Putamen (tissue), 1 donor: ENCODE measurements around the gene ARHGAP24.
"Not testable (repeated sequence)": the region's sequence is repeated elsewhere in the genome, so short reads cannot be mapped to it uniquely, and the experiment has no call there.

Experiments
- DNase-seq: peaks from one replicate; pipeline ENCODE4 v3.0.0-alpha.2; 2016; ENCODE audit warnings: low spot score

ARHGAP24 gene

DNA sequence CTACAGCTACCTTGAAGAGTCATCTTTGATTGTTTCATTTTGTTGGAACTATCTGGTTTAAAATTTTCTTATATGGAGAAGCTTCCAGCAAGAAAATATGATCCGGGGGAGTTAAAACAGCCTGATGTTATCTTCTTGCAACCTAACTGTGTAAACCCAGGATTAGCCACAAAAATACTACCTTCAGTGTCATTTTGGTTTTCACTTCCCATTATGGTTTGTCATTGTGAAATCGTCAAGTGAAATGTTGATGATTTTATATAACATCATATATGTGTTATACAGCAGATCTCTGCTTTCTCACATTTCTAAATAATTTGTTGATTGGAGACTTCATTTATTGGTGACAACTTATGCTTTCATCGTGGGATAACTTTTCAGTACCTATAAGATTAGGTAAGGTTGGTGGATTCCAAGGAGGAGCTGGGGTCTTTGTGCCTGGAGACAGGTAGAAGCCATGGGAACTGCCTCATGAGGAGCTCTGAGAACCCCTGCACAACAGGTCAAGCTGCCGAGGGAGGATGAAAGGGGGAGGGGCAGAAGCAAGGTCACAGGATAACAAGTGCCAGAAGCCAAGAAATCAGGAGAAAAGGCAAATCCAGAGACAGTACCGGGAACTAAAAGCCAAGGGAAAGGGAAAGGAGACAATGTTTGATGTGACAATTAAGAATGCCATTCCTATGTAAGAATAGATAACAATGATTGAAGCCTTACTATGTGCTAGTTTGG is 7.2 kb downstream of the ARHGAP24 start:
- DNase-seq: no peak

DNA sequence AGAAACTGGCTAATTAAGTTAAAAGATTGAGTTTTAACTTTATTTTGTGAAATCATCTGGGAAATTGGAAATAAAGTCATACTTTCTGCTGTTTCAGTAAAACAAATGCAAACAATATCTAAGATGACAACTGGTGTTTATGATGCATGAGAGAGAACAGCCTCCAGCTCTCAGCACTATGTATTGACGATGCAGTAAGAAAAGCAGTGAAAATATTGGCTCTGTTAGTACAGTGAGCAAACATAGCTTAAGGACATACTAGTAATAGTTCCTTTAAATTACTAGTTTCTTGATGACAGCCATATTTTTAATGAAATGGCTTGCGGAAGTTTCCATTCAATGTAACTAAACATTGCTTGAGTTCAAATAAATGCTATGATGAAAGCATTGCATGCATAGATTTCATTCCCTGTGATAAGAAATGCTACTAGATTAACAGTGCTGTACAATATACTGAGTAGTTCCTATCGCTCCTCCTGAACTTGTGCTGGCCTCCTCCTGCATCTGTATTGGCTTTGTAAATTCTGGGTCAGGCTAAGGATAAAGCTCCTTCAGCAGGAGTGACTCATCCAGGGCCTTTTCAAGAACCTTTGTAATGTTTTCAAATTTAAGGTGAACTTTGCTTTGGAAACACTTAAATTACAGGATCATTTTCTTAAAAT is 11.6 kb downstream of the ARHGAP24 start:
- no peak for DNase-seq

DNA sequence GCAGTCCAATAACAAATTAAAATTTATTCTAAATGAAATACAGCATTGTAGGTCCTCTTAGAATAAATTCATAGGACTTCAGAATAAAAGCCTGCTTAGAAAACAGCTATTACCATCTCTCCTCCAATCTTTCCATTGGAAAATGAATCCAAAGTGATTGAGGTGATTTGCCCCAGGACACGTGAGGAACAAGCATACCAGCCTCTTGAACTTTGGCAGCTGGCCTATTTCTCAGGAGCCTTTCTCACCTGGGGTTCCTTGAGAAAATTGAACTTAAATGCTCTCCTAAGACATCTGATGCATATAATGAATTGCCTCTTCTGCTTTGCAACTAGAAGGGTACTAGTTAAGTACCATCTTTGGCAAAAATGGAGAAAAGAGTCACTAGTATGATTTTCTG is 13.5 kb downstream of the ARHGAP24 start:
- DNase-seq: no peak

DNA sequence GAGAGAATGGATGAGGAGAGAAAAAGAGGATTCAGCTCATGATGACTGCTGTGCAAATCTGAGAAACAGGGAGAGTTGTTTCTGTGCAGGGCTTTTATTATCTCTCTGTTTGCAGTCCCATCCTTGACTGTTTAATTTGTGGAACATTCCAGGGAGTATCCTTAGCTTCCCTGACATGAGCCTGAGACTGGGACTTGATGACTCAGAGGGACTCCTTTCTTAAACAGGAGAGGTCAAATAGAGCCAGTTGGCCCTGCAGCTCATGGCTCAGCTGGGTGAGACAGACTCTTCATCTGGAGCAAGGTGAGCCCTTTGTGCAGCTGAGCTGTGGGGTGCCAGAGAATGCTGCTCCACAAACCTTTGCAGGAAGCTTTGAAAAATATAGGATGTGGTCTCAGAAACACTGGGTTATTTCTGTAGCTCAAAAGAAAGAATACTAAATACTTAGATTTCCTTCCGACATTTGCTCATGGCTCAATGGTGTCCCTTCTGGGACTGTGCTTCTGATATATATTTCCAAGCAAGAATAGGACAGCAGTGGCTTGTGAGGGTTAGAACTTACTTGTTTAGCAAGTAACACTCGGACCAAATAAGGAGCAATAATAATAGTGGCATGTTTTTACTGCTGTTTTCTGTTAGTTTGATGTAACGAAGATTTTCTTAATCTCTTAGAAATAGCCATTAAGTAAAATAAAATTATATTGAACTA is 14.5 kb downstream of the ARHGAP24 start:
- DNase-seq: no peak

DNA sequence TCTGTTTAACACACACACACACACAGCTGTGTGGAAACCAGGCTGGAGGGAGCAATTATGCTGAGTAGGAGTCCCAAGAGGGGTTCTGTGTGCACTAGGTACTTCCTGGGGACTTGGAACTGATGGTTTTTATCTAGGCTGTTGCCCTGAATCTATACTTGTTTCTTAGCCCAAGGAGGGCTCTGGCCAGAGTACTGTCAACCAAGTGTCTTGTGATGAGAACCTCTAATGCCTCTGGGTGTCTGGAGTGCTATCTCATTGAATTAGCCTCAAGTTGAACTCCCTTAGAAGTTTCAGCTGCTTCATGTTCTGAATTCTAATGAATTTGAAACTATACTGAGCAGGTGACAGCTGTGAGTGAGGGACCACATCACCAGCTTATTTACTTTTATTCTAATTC is 16.6 kb downstream of the ARHGAP24 start:
- no peak for DNase-seq

DNA sequence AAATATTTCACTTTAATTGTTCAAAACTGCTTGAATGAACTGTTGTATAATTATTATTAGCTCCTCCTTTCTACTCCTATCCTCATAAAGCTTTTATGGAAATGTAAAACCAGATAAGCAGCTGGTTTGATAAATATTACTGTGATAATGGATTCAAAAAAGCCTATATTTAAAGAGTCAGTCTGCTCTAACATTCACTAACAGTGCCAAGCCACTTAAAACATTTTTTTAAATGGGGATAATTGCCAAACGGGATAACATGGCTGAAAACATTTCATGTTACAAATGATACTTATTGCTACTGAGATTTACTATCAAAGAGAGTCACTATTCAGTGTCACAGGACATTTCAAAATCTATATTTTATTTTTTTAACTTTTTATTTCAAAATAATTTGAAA is 17.4 kb downstream of the ARHGAP24 start:
- DNase-seq: no peak

DNA sequence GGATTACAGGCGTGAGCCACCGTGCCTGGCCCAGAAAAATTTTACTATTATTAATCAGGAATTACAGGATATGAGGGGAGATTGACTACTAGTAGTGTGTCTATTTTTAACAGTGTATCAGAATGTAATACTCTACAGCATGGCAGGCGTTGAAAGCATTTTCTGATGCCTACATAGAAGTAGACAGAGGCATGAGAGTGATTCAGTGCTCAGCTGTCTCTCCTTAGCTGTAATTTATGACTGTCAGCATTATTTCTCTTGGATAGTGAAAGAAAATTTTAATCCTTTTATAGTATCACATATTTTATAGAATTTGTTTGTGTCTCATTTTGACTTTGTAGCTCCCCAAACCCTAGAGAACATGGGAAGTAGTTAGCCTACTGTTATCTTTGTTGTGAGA is 20.7 kb downstream of the ARHGAP24 start:
- no peak for DNase-seq

DNA sequence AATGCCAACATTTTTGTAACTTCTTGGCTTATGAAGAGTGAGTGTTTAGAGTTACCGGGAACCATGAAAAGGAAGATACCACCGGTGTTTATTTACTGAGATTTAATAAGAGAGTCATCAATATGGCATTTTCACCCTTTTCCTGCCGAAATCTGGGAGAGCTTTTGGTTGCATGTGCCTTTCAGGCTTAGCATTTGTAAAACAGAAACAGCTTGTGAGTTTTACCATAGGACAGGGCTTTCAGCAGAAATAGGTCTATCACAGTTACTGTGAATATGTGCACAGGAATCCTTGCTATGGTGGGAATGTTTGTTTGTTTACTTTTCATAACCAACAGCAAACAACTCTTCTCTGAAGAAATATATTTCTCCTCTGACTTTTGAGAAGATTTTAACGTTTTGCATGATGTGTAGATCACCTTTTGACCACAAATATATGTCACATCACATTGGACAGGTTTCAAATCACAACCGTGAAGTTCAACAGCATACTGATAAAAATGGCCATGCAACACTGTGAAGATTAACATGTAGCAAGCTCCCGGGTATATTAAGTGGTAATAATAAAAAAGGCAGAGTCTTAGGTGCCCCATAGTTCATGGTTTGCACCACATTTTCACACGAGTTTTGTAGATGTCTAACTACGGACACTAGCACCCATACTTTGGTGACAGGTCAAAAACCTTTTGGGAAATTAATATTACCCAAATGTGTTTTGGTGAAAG is 21.3 kb downstream of the ARHGAP24 start:
- no peak for DNase-seq

DNA sequence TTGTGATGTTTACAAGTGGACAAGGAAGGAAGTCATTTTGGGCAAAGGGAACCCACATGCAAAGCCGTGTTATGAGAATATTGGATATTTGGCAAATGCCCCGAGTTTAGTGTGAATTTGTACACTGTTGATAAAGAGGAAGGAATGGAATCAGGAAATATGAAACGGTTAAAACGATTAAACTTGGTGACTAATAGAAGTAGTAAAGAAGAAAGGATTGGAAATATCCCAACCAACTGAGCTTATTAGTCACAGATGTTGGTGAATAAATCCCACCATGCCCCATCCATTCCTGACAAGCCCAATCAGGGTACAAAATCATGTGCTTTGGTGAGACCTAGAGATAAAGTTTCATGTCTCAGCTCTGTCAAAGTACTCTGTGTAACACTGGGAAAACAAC is 22.0 kb downstream of the ARHGAP24 start:
- no peak for DNase-seq

DNA sequence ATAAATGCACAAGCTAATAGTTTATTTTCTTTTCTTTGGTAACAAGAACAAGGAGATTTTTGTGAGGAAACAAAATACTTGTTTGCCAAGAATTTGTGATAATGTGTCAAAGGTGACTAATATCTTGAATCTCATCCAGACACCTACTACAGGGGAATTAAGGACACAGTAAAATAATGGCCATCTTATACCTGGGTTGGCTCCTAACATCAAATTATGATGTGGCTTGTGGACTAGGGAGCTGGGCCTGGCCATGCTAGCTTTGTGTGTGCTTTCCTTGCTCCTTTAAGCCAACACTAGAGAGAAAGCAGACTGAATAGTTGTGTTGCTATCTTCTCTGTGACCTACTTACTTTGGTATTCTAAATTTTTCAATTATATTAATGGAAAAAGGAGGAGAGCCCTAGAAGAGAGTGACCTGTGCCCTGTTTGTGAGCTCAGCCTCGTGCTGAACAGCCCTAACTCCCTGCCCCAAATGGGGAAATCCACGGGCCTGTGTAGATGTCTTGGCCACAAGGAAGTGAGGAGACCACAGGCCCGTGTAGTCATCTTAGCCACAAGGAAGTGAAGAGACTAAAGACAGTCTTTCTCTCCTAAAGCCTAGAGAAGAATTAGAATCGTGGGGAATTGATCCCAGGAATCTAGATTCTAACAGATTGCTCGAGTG is 23.3 kb downstream of the ARHGAP24 start:
- DNase-seq: no peak

DNA sequence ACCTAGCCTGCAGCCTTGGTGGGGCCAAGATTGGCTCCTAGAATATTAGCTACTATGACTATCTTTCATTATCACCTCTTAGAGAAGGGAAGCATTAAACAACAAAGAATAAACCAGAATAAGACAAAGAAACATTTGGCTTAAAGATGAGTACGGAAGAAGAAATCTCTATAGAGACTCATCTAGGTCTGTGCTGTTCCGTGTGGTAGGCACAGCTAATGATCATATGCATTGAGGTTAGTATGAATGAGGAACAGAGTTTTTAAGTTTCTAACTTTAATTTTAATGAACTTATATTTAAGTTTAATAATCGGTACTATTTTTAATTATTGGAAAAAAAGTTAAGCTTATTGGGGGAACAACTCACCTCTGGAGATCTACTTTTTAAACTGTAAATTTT is 24.6 kb downstream of the ARHGAP24 start:
- no peak for DNase-seq

DNA sequence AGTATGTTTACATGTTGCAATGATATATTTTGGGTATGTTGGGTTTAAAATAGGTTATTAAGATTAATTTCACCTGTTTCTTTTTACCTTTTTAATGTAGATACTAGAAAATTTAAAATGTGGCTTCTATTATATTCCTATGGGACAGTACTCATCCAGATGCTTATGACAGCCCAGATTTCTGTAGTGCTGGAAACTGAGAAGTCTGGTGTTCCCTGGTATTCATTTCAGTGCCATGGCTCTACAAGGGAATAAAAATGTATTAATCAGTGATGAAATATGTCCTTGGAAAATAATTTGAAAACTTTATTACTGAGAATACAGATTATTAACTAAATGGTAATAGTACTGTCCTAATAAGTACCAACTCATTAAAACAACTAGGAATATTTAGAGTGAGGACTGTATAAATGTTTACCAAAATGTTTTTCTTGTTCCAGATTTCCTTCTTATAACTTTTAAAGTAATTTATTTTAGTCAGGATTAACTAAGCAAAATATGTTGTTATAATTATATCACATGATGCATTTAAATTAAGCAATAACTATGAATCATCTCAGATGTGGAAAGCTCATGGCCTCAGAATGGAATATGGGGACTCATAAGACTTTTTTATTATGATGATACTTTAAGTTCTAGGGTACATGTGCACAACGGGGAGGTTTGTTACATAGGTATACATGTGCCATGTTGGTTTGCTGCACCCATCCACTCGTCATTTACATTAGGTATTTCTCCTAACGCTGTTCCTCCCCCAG is 25.3 kb downstream of the ARHGAP24 start:
- DNase-seq: no peak

DNA sequence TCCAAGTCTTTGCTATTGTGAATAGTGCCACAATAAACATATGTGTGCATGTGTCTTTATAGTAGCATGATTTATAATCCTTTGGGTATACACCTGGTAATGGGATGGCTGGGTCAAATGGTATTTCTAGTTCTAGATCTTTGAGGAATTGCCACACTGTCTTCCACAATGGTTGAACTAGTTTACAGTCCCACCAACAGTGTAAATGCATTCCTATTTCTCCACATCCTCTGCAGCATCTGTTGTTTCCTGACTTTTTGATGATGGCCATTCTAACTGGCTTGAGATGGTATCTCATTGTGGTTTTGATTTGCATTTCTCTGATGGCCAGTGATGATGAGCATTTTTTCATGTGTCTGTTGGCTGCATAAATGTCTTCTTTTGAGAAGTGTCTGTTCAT is 26.2 kb downstream of the ARHGAP24 start:
- not testable (repeated sequence) for DNase-seq

DNA sequence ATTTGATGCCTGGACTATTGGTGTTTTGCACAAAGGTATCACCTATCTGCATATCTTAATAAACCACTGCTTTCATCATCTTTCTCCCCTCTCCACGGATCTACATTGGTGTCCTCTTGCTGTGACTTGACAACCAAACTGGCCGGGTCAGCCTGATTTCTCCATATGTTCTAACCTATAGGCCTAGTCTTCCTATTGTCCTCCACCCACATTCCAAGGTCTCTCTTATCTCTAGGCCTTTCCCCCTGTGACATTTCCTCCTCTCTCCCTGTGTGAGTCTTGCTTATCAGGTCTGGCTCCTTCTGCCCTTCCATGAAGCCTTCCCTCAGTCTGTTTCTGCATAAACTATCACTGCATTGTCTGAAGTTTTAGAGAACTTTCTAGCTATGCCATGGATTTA is 33.7 kb downstream of the ARHGAP24 start:
- no peak for DNase-seq

DNA sequence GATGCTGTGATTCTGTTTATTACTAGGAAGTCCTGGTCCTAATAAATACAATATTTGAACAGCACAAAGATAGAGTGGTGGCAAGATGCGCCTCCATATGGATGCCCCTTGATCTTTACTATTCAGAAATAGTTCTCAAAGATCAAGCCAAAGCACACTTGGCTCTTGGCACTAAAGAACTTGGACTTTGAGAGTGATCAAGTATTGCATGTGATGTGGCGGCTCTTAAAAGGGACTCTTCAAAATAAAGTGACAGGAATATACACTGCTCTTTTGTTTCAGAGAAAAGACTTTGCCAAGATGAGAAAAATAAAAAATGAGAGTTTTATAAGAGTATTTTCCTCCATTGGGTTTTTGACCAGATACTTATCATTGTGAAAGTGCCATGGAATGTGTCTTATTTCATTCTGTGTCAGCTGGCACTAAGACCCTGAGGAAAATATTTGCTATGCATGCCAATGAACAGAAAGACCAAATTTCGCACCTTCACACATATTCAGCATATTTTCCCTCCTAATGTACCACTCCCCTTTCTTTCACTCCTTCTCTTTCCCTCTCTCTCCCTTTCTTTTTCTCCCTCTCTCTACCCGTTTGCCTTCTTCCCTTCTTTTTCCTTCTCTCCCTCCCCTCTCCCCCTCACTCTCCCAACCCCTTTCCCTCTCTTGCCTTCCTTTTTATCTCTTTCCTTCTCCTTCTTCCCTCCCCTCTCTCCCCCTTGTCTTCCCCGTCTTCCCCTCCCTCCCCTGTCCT is 35.1 kb downstream of the ARHGAP24 start:
- no peak for DNase-seq

DNA sequence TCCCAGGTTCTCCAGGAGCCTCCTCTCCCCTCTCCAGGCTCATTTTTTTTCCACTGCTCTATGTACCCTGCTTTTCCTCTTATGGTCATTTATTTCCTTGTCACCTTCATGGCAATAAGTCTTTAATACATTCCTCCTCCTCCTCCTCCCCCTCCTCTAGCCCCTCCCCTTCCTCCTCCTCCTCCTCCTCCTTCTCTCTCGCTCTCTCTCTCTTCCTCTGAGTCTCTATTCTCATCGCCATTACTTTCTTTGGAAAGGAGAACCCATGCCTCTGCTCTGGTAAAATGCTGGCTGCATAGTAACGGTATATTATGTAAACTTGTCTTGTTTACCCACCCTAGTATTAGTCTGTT is 35.7 kb downstream of the ARHGAP24 start:
- no peak for DNase-seq

DNA sequence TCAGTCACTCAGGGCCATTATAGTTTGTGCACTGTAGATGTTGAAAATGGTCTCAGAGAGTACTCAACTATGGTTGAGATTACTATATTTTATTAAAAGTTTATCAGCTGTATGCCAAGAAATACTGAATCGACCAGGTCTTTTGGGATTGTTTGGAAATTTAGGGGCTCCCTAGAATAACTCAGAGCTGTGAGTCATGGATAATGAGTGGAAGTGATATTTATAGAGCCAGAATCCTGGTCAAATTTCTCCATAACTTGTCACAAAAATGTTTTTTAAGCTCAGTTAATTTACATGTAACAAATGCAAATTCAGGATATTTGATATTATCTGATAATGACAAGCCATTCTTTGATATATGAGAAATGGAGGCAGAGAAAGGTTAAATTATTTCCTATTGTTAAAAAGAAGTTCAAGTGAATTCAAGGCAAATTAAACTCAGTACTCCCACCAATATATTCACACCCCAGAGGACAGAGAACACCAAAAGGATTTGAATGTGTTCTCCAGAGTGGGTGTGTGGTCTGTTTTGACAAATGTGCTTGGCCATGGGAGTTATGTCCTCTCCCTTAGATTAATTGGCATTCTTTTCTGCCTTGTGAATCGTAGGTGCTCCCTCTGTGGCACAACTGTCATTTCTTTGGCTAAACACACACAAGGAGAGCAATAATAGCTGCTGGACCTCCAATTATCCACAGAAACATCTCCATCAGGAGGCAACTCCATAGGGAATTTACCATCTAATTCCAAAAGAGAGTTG is 37.7 kb downstream of the ARHGAP24 start:
- DNase-seq: no peak

DNA sequence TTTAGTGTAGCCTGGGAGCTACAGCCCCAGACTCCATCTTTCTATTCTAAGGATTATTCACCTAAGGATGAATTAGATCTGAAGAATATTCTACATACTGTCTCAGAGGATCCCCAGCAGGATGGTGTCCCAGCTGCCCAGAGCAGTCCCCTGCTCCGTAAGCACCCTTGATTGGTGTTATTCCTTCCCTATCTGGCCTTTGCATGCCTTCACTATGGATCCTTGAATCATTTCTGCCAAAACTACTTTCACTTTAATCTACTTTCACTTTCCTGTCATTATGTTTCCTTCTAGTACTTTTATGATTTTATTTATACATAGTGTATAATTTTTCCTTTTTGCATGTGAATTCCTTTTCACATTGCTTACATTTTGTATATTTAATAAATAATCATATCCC is 39.2 kb downstream of the ARHGAP24 start:
- no peak for DNase-seq

DNA sequence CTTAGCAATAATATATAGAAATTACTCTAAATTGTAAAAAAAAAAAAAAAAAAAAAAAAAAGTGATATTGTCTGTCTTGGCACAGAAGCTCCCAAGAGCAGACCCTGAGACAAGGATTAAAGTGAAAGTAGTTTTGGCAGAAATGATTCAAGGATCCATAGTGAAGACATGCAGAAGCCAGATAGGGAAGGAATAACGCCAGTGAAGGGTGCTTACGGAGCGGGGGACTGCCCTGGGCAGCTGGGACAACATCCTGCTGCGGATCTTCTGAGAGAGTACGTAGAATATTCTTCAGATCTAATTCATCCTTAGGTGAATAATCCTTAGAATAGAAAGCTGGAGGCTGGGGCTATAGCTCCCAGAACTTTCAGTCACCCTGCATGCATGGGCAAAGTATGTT is 39.8 kb downstream of the ARHGAP24 start:
- no peak for DNase-seq

DNA sequence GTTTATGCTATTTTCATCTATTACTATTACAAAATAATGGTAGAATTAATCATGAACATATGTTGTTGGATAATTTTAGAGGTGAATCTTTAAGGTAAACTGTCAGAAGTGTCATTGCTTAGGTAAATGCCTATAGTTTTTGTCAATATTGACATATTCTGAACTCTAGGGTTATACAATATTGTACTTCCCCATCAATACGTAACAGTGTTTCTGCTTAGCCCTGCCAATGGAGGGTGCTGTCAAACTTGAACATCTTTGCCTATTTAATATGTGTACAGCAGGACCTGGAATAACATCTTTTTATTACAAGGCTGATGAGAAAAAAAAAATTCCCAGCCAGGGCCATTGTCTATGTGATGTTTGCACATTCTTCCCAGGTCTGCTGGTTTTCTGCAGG is 40.8 kb downstream of the ARHGAP24 start:
- no peak for DNase-seq
